ENCODE results near the gene ZNF891. TPM values are rescaled to one million over a fixed set of nuclear protein-coding genes. Genes with fewer than 3 reads are reported as not detected.

Gene ZNF891
- total RNA-seq, 2 donors from 2014 or later: 0.82 to 1.1 TPM

- H3K36me3 ChIP-seq: peaks cover 56% of the 10 kb centered on the region
- H3K4me1 ChIP-seq: no peaks in the 10 kb centered on the region
- no peaks in the 10 kb centered on the region for H3K27me3 ChIP-seq
- DNase-seq (ENCODE audit: low spot score): no peak
- H3K4me3 ChIP-seq: no peak overlapping the region
- no peak overlapping the region for H3K27ac ChIP-seq
- H3K9me3 ChIP-seq: peaks cover 74 to 100% of the 10 kb centered on the region in 2 donors
- TF ChIP-seq, protein P1, sequence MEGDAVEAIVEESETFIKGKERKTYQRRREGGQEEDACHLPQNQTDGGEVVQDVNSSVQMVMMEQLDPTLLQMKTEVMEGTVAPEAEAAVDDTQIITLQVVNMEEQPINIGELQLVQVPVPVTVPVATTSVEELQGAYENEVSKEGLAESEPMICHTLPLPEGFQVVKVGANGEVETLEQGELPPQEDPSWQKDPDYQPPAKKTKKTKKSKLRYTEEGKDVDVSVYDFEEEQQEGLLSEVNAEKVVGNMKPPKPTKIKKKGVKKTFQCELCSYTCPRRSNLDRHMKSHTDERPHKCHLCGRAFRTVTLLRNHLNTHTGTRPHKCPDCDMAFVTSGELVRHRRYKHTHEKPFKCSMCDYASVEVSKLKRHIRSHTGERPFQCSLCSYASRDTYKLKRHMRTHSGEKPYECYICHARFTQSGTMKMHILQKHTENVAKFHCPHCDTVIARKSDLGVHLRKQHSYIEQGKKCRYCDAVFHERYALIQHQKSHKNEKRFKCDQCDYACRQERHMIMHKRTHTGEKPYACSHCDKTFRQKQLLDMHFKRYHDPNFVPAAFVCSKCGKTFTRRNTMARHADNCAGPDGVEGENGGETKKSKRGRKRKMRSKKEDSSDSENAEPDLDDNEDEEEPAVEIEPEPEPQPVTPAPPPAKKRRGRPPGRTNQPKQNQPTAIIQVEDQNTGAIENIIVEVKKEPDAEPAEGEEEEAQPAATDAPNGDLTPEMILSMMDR (IDR thresholded peaks at IDR 0.05): no peak
Measured at GRCh38 chr12:133120385-133121191, 9.5 kb downstream of the ZNF891 start.

- DNase-seq (ENCODE audit: low spot score): no peak
- Histone ChIP-seq H3K36me3 (peaks cover 51% of the 10 kb centered on the region), H3K9me3 (peaks cover 82 to 100% of the 10 kb centered on the region in 2 donors), H3K4me3 (no peak overlapping the region), H3K27me3 (no peaks in the 10 kb centered on the region), H3K27ac (no peak overlapping the region), H3K4me1 (no peaks in the 10 kb centered on the region)
- TF ChIP-seq, protein P1 (IDR thresholded peaks at IDR 0.05): no peak
Measured at GRCh38 chr12:133108150-133108549, 21.9 kb downstream of the ZNF891 start.

DNA sequence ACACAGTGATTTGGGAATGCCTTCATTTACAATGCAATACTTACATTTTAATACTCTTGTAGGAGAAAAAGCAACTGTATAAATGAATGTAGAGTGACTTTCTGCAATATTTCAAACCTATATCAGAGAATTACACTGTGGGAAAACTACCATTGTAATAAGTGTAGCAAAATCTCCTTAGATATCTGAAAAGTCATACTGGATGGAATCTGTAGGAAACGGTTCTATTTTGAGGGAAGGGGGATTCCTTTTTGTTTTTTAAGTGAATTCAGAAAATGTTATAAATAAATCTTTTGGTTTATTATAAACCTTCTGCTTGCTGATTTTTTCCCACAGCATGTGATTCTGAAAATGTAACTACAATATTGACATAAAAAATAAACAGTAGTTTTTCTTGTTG is 23.0 kb downstream of the ZNF891 start:
- H3K9me3 ChIP-seq: peaks cover 89 to 100% of the 10 kb centered on the region in 2 donors
- H3K4me1 ChIP-seq: no peaks in the 10 kb centered on the region
- H3K36me3 ChIP-seq: peaks cover 60% of the 10 kb centered on the region
- TF ChIP-seq, protein P1 (IDR thresholded peaks at IDR 0.05): no peak
- DNase-seq (ENCODE audit: low spot score): no peak
- no peak overlapping the region for H3K27ac ChIP-seq
- no peaks in the 10 kb centered on the region for H3K27me3 ChIP-seq
- H3K4me3 ChIP-seq: no peak overlapping the region

GRCh38 chr12:133106253-133106652 is 23.8 kb downstream of the ZNF891 start:
- H3K4me3 ChIP-seq: no peak overlapping the region
- H3K4me1 ChIP-seq: no peaks in the 10 kb centered on the region
- DNase-seq (ENCODE audit: low spot score): no peak
- H3K9me3 ChIP-seq: peaks cover 92 to 100% of the 10 kb centered on the region in 2 donors
- H3K36me3 ChIP-seq: peaks cover 69% of the 10 kb centered on the region
- no peak overlapping the region for H3K27ac ChIP-seq
- TF ChIP-seq, protein P1 (IDR thresholded peaks at IDR 0.05): no peak
- no peaks in the 10 kb centered on the region for H3K27me3 ChIP-seq

- Histone ChIP-seq H3K36me3 (peaks cover 75% of the 10 kb centered on the region), H3K4me1 (no peaks in the 10 kb centered on the region), H3K9me3 (peaks cover 94 to 100% of the 10 kb centered on the region in 2 donors), H3K4me3 (no peak overlapping the region), H3K27ac (no peak overlapping the region), H3K27me3 (no peaks in the 10 kb centered on the region)
- no peak for DNase-seq (ENCODE audit: low spot score)
- TF ChIP-seq, protein P1 (IDR thresholded peaks at IDR 0.05): no peak
Measured at GRCh38 chr12:133105620-133106019, 24.5 kb downstream of the ZNF891 start.

Data from right atrium auricular region (tissue), 2 donors.